ENCODE results near the gene CAMK2A. TPM values are rescaled to one million over a fixed set of nuclear protein-coding genes. Genes with fewer than 3 reads are reported as not detected.

CAMK2A gene
- total and polyA plus RNA-seq, 4 donors = under 0.01 TPM; not detected in 3

DNA sequence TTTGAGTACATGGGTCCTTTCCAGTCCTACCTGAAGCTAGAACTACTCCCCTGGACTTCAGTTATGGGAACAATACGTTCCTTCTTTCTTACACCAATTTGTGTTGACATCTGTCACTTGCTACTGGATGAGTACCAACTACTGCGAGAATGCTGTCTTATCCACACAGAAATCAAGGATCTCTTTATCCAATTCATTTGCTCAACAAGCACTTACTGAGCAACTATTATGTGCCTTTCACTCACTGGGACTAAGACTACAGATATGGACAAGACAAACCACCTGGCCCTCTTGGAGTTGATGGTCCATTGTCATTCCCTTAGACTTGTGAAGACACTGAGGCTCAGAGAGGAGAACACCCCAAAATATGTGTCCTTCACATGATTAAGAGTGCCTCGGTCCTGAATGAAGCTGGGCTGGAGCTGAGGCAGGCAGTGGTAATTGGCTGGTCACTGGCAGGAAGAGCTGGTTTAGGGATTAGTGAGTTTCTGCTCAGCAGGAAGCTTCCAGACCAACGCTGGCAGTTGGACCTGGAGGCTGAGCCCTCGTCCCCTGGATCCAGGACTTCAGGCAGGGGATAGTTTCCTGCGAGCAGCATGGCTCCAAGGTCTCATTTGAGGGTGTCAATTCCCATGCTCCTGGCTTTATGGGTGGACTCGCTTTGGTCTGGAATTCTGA lies 21.6 kb upstream of the CAMK2A start:
- TF ChIP-seq, protein P1, sequence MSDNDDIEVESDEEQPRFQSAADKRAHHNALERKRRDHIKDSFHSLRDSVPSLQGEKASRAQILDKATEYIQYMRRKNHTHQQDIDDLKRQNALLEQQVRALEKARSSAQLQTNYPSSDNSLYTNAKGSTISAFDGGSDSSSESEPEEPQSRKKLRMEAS (IDR thresholded peaks at IDR 0.05) = no peak
- TF ChIP-seq RXRA (IDR thresholded peaks at IDR 0.05) (no peak), YY1 (IDR thresholded peaks at IDR 0.05) (no peak), FOXA1 (IDR thresholded peaks at IDR 0.05) (no peak), FOXA2 (IDR thresholded peaks at IDR 0.05) (no peak), TAF1 (conservative IDR thresholded peaks at IDR 0.05) (no peak), RAD21 (IDR thresholded peaks at IDR 0.05) (no peak), HNF4A (conservative IDR thresholded peaks at IDR 0.05) (no peak), SP1 (IDR thresholded peaks at IDR 0.05) (no peak), HNF4G (IDR thresholded peaks at IDR 0.05) (no peak), GABPA (IDR thresholded peaks at IDR 0.05 in 1 of 2, conservative IDR thresholded peaks at IDR 0.05 in 1 of 2) (no peak)
- TF ChIP-seq, protein P2, sequence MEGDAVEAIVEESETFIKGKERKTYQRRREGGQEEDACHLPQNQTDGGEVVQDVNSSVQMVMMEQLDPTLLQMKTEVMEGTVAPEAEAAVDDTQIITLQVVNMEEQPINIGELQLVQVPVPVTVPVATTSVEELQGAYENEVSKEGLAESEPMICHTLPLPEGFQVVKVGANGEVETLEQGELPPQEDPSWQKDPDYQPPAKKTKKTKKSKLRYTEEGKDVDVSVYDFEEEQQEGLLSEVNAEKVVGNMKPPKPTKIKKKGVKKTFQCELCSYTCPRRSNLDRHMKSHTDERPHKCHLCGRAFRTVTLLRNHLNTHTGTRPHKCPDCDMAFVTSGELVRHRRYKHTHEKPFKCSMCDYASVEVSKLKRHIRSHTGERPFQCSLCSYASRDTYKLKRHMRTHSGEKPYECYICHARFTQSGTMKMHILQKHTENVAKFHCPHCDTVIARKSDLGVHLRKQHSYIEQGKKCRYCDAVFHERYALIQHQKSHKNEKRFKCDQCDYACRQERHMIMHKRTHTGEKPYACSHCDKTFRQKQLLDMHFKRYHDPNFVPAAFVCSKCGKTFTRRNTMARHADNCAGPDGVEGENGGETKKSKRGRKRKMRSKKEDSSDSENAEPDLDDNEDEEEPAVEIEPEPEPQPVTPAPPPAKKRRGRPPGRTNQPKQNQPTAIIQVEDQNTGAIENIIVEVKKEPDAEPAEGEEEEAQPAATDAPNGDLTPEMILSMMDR (IDR thresholded peaks at IDR 0.05; ENCODE audit: low read depth, low read length, missing input control) = no peak
- TF ChIP-seq, protein P3, sequence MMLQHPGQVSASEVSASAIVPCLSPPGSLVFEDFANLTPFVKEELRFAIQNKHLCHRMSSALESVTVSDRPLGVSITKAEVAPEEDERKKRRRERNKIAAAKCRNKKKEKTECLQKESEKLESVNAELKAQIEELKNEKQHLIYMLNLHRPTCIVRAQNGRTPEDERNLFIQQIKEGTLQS (IDR thresholded peaks at IDR 0.05) = no peak
- H3K4me3 ChIP-seq (ENCODE audit: low read depth in 1 of 3, low read length in 3 of 3) = no peak overlapping the region
- no peak overlapping the region for H3K9ac ChIP-seq (ENCODE audit: low read depth in 1 of 2, low read length in 2 of 2)
- H3K36me3 ChIP-seq (ENCODE audit: control insufficient read depth in 4 of 4, insufficient read depth in 3 of 4, low read depth in 1 of 4, low read length in 3 of 4) = no peaks in the 10 kb centered on the region
- no peaks in the 10 kb centered on the region for H3K4me1 ChIP-seq (ENCODE audit: control insufficient read depth in 4 of 4, insufficient read depth in 4 of 4, low read length in 3 of 4)
- H3K27ac ChIP-seq (ENCODE audit: low read depth in 1 of 2, low read length in 2 of 2) = no peak overlapping the region
- DNase-seq (ENCODE audit: low spot score) = no peak
- H3K27me3 ChIP-seq (ENCODE audit: control insufficient read depth in 4 of 4, insufficient read depth in 4 of 4, low read length in 3 of 4) = no peaks in the 10 kb centered on the region
- no peaks in the 10 kb centered on the region for H3K9me3 ChIP-seq (ENCODE audit: control insufficient read depth in 4 of 4, low read length in 3 of 4)
- WGBS = 89% methylated on average over 7 of the region's 7 CpGs

DNA sequence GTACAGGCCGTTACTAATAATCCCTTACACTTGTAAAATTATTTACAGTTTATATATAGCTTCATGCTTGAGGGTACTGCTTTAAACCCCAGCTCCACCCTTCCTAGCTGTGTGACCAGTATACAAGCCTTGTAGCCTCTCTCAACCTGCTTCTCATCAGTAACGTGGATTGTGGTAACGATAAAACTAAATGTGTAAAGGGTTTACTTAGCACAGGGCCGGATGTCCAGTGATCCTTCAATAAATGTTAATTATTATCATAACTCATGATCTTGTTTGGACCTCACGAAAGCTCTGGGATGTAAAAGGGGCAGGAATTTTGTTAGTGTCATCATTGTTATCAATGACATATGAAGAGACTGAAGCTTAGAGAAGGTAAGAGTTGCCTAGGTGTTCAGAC lies 20.7 kb upstream of the CAMK2A start:
- H3K36me3 ChIP-seq (ENCODE audit: control insufficient read depth in 4 of 4, insufficient read depth in 3 of 4, low read depth in 1 of 4, low read length in 3 of 4) = no peaks in the 10 kb centered on the region
- no peak for TF ChIP-seq RAD21 (IDR thresholded peaks at IDR 0.05)
- TF ChIP-seq, protein P4, sequence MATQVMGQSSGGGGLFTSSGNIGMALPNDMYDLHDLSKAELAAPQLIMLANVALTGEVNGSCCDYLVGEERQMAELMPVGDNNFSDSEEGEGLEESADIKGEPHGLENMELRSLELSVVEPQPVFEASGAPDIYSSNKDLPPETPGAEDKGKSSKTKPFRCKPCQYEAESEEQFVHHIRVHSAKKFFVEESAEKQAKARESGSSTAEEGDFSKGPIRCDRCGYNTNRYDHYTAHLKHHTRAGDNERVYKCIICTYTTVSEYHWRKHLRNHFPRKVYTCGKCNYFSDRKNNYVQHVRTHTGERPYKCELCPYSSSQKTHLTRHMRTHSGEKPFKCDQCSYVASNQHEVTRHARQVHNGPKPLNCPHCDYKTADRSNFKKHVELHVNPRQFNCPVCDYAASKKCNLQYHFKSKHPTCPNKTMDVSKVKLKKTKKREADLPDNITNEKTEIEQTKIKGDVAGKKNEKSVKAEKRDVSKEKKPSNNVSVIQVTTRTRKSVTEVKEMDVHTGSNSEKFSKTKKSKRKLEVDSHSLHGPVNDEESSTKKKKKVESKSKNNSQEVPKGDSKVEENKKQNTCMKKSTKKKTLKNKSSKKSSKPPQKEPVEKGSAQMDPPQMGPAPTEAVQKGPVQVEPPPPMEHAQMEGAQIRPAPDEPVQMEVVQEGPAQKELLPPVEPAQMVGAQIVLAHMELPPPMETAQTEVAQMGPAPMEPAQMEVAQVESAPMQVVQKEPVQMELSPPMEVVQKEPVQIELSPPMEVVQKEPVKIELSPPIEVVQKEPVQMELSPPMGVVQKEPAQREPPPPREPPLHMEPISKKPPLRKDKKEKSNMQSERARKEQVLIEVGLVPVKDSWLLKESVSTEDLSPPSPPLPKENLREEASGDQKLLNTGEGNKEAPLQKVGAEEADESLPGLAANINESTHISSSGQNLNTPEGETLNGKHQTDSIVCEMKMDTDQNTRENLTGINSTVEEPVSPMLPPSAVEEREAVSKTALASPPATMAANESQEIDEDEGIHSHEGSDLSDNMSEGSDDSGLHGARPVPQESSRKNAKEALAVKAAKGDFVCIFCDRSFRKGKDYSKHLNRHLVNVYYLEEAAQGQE (IDR thresholded peaks at IDR 0.05) = no peak
- TF ChIP-seq, protein P5, sequence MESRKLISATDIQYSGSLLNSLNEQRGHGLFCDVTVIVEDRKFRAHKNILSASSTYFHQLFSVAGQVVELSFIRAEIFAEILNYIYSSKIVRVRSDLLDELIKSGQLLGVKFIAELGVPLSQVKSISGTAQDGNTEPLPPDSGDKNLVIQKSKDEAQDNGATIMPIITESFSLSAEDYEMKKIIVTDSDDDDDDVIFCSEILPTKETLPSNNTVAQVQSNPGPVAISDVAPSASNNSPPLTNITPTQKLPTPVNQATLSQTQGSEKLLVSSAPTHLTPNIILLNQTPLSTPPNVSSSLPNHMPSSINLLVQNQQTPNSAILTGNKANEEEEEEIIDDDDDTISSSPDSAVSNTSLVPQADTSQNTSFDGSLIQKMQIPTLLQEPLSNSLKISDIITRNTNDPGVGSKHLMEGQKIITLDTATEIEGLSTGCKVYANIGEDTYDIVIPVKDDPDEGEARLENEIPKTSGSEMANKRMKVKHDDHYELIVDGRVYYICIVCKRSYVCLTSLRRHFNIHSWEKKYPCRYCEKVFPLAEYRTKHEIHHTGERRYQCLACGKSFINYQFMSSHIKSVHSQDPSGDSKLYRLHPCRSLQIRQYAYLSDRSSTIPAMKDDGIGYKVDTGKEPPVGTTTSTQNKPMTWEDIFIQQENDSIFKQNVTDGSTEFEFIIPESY (IDR thresholded peaks at IDR 0.05) = no peak
- no peak for TF ChIP-seq FOXA2 (IDR thresholded peaks at IDR 0.05)
- no peak for TF ChIP-seq JUND (IDR thresholded peaks at IDR 0.05)
- TF ChIP-seq, protein P3 (IDR thresholded peaks at IDR 0.05) = no peak
- WGBS = 72% methylated on average over 5 of the region's 5 CpGs
- no peaks in the 10 kb centered on the region for H3K27me3 ChIP-seq (ENCODE audit: control insufficient read depth in 4 of 4, insufficient read depth in 4 of 4, low read length in 3 of 4)
- no peak overlapping the region for H3K9ac ChIP-seq (ENCODE audit: low read depth in 1 of 2, low read length in 2 of 2)
- no peaks in the 10 kb centered on the region for H3K9me3 ChIP-seq (ENCODE audit: control insufficient read depth in 4 of 4, low read length in 3 of 4)
- DNase-seq (ENCODE audit: low spot score) = no peak
- no peak overlapping the region for H3K27ac ChIP-seq (ENCODE audit: low read depth in 1 of 2, low read length in 2 of 2)
- no peaks in the 10 kb centered on the region for H3K4me1 ChIP-seq (ENCODE audit: control insufficient read depth in 4 of 4, insufficient read depth in 4 of 4, low read length in 3 of 4)
- no peak overlapping the region for H3K4me3 ChIP-seq (ENCODE audit: low read depth in 1 of 3, low read length in 3 of 3)
